ENCODE measurements around the gene PHLDB2. TPM values are rescaled to one million over a fixed set of nuclear protein-coding genes. Genes with fewer than 3 reads are reported as not detected.

PHLDB2 gene
- total RNA-seq, 1 donor from 2014 or later = 145 TPM

- DNase-seq (ENCODE audit: low read depth) = no peak
Measured at GRCh38 chr3:111924283-111924682, 65.2 kb downstream of the PHLDB2 start.

DNA sequence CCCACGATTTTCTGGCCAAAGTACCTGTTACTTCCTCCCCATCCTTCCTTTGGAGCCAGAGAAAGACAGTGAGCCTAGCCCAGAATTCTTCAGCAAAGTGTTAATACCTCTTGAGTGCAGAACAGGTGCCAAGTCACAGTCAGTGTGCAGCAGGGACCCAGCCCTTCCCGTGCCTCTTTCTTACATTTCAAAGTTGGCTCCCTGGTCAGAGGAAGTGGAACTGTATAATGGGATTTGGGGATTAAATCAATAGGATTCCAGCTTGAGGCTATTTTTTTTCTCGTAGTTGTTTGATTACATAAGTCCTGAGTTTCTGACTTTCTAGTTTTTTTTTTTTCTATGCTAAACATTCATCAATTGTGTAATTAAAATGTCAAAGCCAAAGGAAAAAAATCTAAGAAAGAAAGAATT lies 67.2 kb downstream of the PHLDB2 start:
- no peak for DNase-seq (ENCODE audit: low read depth)

DNA sequence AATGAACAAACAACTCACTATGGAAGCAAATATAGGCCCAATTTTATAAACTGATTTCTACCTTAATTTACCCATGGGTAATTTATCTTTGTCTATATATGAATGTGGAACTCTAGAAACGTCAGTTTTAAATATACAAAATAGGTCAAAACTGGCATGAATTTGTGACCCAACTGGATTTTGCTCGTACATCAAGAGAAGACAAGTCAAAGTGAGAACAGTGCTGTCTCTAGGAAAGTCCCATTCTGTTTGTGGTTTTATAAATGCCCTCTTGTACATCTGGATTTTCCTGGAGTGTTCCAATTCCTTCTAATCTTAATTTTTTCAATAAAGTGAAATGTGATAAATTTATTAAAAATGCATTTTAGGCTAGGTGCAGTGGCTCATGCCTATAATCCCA lies 69.5 kb downstream of the PHLDB2 start:
- no peak for DNase-seq (ENCODE audit: low read depth)

DNA sequence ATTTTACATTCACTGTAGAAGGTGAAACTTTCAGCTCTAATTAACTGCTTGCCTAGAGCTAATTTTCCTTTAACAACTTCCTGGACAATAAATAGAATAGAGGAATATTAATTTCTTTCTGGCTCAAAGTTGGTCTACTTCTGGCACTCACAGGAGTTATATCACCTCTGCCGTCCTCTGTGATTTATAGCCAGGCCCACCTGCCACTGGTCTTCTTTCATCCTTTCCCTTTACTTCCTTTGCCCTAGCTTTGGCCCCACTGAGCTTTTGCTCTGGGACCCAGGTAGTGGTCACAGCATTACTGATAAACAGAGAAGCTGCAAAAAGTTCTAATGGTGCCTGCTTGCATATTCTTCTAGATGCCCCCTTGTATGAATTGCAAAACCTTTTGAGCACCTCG lies 70.4 kb downstream of the PHLDB2 start:
- no peak for DNase-seq (ENCODE audit: low read depth)

DNA sequence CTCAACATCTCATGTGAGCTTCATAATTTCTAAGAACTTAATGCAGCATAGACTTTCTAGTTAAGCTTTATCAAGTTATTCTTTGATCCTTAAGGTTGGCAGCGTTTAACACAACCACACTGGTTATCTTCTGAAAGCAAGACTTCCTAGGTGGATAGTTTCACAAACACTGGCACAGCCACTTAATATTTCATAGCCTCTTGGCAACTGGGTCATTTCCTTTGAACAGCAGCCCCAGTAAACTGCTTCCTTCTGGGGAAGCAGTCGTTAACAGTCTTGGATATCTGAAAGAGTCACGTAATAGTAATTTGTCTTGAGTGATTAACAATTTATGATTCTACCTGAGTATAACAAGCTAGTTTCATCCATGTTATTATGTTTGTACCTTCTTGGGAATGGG lies 73.9 kb downstream of the PHLDB2 start:
- DNase-seq (ENCODE audit: low read depth) = no peak

DNA sequence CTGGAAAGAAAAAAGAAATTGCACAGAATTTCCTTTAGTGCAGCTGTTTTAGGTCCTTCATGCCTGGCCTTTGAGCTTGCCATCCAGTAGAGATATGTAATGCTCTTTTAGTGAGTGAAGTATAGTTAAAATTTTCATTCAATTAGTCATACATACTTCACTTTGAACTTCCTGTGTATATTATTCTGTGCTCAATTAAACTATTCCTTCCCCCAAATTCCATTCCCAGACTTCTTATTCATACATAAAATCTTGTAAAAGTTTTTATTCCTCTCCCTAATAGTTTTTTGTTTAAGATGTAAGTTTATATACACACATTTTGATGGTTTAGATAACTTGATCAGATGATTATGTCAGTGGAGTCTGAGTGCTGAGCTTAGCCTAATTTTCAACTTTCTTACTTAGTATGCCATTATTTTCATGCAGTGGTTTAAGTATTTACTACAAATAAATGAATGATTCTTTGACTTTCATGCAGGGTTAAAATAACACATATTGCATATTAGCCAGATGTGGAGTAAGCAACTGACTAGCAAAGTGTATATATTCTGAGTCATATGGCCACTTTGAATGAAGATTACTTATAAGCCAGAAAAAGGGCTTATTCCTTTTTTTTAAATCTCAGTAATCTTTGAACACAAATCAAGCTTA lies 77.3 kb downstream of the PHLDB2 start:
- peak; percentile 82 for DNase-seq (ENCODE audit: low read depth)

GRCh38 chr3:111936967-111937366 lies 77.9 kb downstream of the PHLDB2 start:
- DNase-seq (ENCODE audit: low read depth) = peak; percentile 49

- DNase-seq (ENCODE audit: low read depth) = no peak
Measured at GRCh38 chr3:111937871-111938270, 78.8 kb downstream of the PHLDB2 start.

DNA sequence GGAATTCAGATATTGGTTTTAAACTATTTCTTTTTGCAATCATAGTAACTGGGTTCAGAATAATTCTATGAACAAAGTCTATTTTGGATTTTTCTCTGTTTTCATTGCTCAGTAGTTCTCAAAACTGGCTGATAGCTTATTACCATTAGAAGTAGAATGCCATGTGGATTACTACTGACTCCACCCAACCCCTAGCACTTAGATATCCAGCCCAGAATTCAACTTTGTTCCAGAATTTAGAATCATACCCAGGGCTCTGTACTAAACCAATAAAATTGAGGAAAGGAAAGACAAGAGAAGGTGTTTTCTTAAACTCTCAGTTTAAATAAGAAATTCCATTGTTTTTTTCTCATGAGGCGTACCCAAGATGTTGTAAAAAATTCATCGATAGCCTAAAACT lies 80.8 kb downstream of the PHLDB2 start:
- no peak for DNase-seq (ENCODE audit: low read depth)

DNA sequence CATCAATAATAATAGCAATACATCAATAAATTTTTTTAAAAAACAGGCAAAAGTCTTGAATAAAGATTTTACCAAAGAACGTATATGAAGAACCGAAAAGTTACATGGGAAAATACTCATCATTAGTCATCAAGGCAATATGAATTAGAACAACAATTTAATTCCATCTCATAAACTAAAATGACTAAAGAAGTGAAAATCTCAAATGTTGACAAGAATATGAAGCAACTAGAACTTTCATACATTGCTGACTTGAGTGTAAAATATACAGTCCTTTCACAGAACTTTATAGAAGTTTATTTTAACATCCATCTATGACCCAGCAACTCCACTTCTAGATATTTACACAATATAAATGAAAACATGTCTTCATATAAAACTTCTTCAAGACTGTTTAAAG lies 84.5 kb downstream of the PHLDB2 start:
- no peak for DNase-seq (ENCODE audit: low read depth)

GRCh38 chr3:111944372-111944771 lies 85.3 kb downstream of the PHLDB2 start:
- peak; percentile 23 for DNase-seq (ENCODE audit: low read depth)

- DNase-seq (ENCODE audit: low read depth) = peak; percentile 88
Measured at GRCh38 chr3:111947231-111947630, 88.2 kb downstream of the PHLDB2 start.

DNA sequence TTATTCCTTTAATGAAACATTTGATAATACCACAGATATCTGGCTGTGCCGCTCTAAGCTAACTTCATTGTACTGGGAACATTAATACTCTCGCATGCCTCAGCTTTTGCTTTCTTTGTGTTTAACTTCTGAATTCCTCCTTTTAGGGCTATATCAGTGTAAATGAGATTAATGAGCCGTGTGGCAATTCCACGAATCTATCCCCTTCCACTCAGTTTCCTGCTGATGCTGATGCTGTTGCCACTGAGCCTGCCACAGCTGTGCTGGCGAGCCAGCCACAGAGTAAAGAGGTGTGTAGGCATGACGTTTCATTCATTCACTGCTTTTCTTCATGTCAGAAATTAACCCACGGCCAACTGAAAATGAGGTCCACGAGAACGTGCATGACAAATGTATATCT lies 89.7 kb downstream of the PHLDB2 start:
- no peak for DNase-seq (ENCODE audit: low read depth)

- no peak for DNase-seq (ENCODE audit: low read depth)
Measured at GRCh38 chr3:111949712-111950111, 90.6 kb downstream of the PHLDB2 start.

- DNase-seq (ENCODE audit: low read depth) = no peak
Measured at GRCh38 chr3:111951032-111951431, 92.0 kb downstream of the PHLDB2 start.

DNA sequence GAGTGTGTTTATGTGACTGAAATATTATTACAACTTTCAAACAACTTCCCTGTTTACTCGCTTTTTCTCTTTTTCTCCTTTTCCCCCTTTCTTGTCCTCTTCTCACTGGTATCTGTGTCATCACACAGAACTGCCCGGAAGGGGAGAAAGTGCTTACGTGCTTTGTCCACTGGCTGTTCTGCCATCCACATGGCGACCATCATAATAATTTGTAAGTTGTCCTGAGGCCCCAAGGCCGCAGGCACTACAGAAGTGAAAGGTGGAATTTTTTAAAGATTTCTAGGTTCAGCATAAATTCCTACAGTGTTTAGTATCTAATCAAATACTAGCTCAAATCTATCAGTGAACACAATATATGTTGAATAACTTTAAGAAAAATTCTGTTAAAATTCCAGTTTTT lies 93.0 kb downstream of the PHLDB2 start:
- no peak for DNase-seq (ENCODE audit: low read depth)

DNA sequence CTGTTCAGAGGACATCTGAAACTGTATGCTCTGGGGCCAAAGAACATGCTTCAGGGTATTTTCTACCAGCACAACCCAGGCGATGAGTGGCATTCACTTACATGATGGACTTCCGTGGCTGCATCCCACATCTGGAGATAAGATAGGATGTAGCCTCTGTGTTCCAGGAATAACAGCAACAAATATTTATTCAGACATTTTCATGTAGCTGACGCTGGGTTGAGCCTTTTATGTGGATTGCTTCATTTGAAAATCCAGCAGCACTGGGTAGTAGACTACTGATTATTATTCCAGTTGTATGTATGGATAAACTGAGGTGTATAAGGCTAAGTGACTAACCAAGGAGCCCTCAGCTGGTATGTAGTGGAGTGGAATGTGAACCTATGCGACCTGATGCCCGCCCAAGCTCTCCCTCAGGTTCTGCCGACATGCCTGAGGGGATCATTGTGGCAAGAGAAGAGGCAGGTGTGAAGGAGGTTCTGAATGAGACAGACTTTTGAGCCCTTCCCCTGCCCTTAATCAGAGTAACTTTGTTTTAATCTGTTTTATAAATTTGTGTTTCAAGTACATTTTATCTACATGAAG lies 93.9 kb downstream of the PHLDB2 start:
- DNase-seq (ENCODE audit: low read depth) = no peak

- no peak for DNase-seq (ENCODE audit: low read depth)
Measured at GRCh38 chr3:111954228-111954990, 95.3 kb downstream of the PHLDB2 start.

GRCh38 chr3:111955876-111956275 lies 96.8 kb downstream of the PHLDB2 start:
- DNase-seq (ENCODE audit: low read depth) = no peak

GRCh38 chr3:111956449-111956848 lies 97.4 kb downstream of the PHLDB2 start:
- DNase-seq (ENCODE audit: low read depth) = no peak

GRCh38 chr3:111956995-111957734 lies 98.1 kb downstream of the PHLDB2 start:
- DNase-seq (ENCODE audit: low read depth) = no peak

DNA sequence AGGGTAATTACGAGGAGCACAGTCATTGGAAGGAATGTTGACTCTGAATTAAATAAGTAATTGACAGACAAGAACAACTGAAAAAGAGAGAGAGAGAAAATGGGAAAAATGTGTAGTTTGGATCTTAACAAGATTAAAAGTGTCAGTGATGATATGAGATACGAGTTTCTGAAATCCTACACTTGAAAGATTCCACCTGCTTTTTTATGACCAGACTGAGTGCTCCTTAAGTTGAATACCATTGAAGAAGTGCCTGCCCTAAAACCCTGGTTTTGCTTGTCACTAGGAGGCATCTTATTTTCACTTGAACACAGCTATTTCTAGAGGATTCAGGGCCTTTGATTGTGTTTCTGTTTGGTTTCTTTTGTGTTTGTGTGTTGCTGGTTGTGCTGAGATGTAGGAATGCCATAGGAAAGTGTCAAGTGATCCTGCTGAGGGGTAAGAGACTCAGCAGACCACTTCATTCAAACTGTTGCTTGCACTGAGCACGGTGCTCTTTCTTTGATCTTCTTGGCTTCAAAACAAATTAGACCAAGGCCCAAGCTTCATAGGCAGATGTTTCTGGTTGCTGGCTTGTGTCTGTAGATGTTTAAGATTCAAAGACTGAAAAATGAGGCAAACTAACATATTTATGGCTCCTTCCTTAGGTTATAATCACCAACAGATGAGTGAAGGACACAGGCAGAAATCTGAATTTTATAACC lies 102.5 kb downstream of the PHLDB2 start:
- no peak for DNase-seq (ENCODE audit: low read depth)

Measured in renal cortical epithelial cell (primary cell).